Trophoblast cell (in vitro differentiated cells and primary cell): ENCODE measurements around the gene BACE2.

Experiments used
- DNase-seq, 2 donors: peaks; one replicate each; pipeline ENCODE4 v3.0.0-alpha.2; 2016
- H2AFZ ChIP-seq: 2 replicates; pipeline ENCODE4 v1.6.1; 2013; ENCODE audit warnings: low read length, moderate library complexity, mild to moderate bottlenecking; ENCODE audit not compliant: insufficient read depth, poor library complexity
- H2AK5ac ChIP-seq: 2 replicates; pipeline ENCODE4 v1.6.1; 2013; ENCODE audit warnings: mild to moderate bottlenecking, low read length
- H2BK120ac ChIP-seq: 2 replicates; pipeline ENCODE4 v1.6.1; 2013; ENCODE audit warnings: low read length, mild to moderate bottlenecking, moderate library complexity; ENCODE audit not compliant: insufficient read depth, poor library complexity
- H2BK12ac ChIP-seq: 2 replicates; pipeline ENCODE4 v1.6.1; 2013; ENCODE audit warnings: mild to moderate bottlenecking, low read length, moderate library complexity
- H2BK5ac ChIP-seq: 2 replicates; pipeline ENCODE4 v1.6.1; 2013; ENCODE audit warnings: low read length, low read depth, moderate library complexity, mild to moderate bottlenecking; ENCODE audit not compliant: poor library complexity
- H3K14ac ChIP-seq: 2 replicates; pipeline ENCODE4 v1.6.1; 2013; ENCODE audit warnings: mild to moderate bottlenecking, low read length
- H3K18ac ChIP-seq: 2 replicates; pipeline ENCODE4 v1.6.1; 2013; ENCODE audit warnings: mild to moderate bottlenecking, low read length
- H3K23ac ChIP-seq: 2 replicates; pipeline ENCODE4 v1.6.1; 2013; ENCODE audit warnings: low read length
- H3K27ac ChIP-seq: 2 replicates; pipeline ENCODE4 v1.5.1; 2013; ENCODE audit warnings: low read depth, mild to moderate bottlenecking, inconsistent platforms, low read length, moderate library complexity
- H3K27me3 ChIP-seq: 2 replicates; pipeline ENCODE4 v1.6.1; 2013; ENCODE audit warnings: inconsistent platforms, mild to moderate bottlenecking, low read length, moderate library complexity; ENCODE audit not compliant: insufficient read depth
- H3K36me3 ChIP-seq, 2 experiments: 1 replicate in 1 of 2; 2 replicates in 1 of 2; pipeline ENCODE4 v1.6.1; 2013; ENCODE audit warnings: low read length in 2 of 2, mild to moderate bottlenecking in 2 of 2, moderate library complexity in 1 of 2; ENCODE audit not compliant: insufficient read depth in 2 of 2, control insufficient read depth in 1 of 2
- H3K4ac ChIP-seq: 2 replicates; pipeline ENCODE4 v1.6.1; 2013; ENCODE audit warnings: low read depth, mild to moderate bottlenecking, low read length, moderate library complexity
- H3K4me1 ChIP-seq, 2 experiments: 1 replicate in 1 of 2; 2 replicates in 1 of 2; pipeline ENCODE4 v1.6.1; 2013; ENCODE audit warnings: low read length in 2 of 2, mild to moderate bottlenecking in 2 of 2, moderate library complexity in 1 of 2; ENCODE audit not compliant: insufficient read depth in 2 of 2, control insufficient read depth in 1 of 2
- H3K4me2 ChIP-seq: 2 replicates; pipeline ENCODE4 v1.6.1; 2013; ENCODE audit warnings: inconsistent platforms, mild to moderate bottlenecking, low read length, moderate library complexity
- H3K4me3 ChIP-seq: 2 replicates; pipeline ENCODE4 v1.5.1; 2013; ENCODE audit warnings: mild to moderate bottlenecking, low read depth, low read length, inconsistent platforms
- H3K79me1 ChIP-seq: one replicate; pipeline ENCODE4 v1.6.1; 2013; ENCODE audit warnings: low read length
- H3K79me2 ChIP-seq: 2 replicates; pipeline ENCODE4 v1.6.1; 2013; ENCODE audit warnings: low read length, mild to moderate bottlenecking; ENCODE audit not compliant: control insufficient read depth, insufficient read depth, poor library complexity
- H3K9ac ChIP-seq: 2 replicates; pipeline ENCODE4 v1.6.1; 2013; ENCODE audit warnings: mild to moderate bottlenecking, low read length
- H3K9me3 ChIP-seq: 2 replicates; pipeline ENCODE4 v1.6.1; 2013; ENCODE audit warnings: low read depth, mild to moderate bottlenecking, control low read depth, inconsistent platforms, low read length; ENCODE audit not compliant: insufficient read depth
- H4K12ac ChIP-seq: 2 replicates; pipeline ENCODE4 v1.6.1; 2013; ENCODE audit warnings: low read depth, mild to moderate bottlenecking, low read length, moderate library complexity
- H4K8ac ChIP-seq: 2 replicates; pipeline ENCODE4 v1.6.1; 2013; ENCODE audit warnings: low read depth, mild to moderate bottlenecking, low read length, moderate library complexity
- H4K91ac ChIP-seq: one replicate; pipeline ENCODE4 v1.6.1; 2013; ENCODE audit warnings: low read depth, mild to moderate bottlenecking, low read length, moderate library complexity
- WGBS: extraction: QIAGEN DNeasy Blood & Tissue Kit; methylation state at CpG from one replicate; pipeline ENCODE4 v1.1.7; 2013; ENCODE audit warnings: missing lambda C conversion rate; ENCODE audit not compliant: insufficient read length, insufficient coverage; ENCODE audit errors: extremely low coverage; 5-methylcytosine and 5-hydroxymethylcytosine counted together

The BACE2 gene

DNA sequence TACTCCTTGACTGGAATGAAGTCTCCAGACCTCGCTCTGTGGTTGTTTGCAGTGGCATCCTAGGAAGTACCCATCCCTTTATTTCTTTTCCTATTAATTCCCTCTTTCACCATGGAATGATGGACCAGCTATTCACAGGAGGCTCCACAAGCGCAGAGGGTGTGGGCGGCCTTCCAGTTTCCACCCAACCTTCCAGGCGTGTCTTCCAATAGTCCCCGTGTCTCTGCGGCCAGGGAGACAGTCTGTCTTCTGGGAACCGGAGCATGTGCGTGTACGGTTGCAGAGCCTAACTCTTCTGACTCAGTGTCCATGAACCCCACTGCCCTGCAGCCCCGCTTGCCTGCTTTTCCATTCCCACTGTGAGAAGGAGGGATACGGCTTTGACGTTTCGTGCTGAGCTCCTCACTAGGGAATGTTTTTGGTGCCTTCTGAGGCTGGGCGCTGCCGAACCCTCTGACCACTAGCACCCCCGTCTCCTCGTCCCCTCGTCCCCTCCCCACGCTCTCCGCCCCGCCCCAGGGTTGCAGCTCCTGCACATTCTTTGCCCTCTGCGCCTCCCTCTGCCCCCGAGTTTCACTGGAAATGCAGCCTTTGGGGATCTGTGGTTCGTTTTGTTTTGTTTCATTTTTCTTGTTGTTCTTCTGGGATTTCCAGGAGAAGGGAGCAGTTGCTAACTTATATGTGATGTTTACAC, 122.3 kb downstream of the BACE2 start:
- no peak overlapping the region for H4K8ac ChIP-seq
- H3K27ac ChIP-seq, result no peak overlapping the region
- H3K9me3 ChIP-seq, result peaks cover 3% of the 10 kb centered on the region
- DNase-seq, result no peak
- H3K79me1 ChIP-seq, result no peaks in the 10 kb centered on the region
- no peak overlapping the region for H3K9ac ChIP-seq
- no peak overlapping the region for H4K12ac ChIP-seq
- H2BK5ac ChIP-seq, result no peak overlapping the region
- H4K91ac ChIP-seq, result no peak overlapping the region
- no peaks in the 10 kb centered on the region for H3K27me3 ChIP-seq
- no peak overlapping the region for H3K14ac ChIP-seq
- no peak overlapping the region for H3K18ac ChIP-seq
- no peak overlapping the region for H3K4me3 ChIP-seq
- no peak overlapping the region for H3K4me2 ChIP-seq
- no peak overlapping the region for H3K4ac ChIP-seq
- no peak overlapping the region for H2BK120ac ChIP-seq
- no peak overlapping the region for H2AK5ac ChIP-seq
- no peaks in the 10 kb centered on the region for H3K4me1 ChIP-seq
- no peak overlapping the region for H3K23ac ChIP-seq
- H2BK12ac ChIP-seq, result no peak overlapping the region
- H2AFZ ChIP-seq, result no peak overlapping the region
- no CpG with 5 or more reads among the region's 24 CpGs for WGBS
- H3K36me3 ChIP-seq, result no peaks in the 10 kb centered on the region
- no peaks in the 10 kb centered on the region for H3K79me2 ChIP-seq

- H3K4ac ChIP-seq, result no peak overlapping the region
- WGBS, result no CpG with 5 or more reads among the region's 1 CpG
- no peak overlapping the region for H3K14ac ChIP-seq
- no peaks in the 10 kb centered on the region for H3K79me2 ChIP-seq
- H2BK12ac ChIP-seq, result no peak overlapping the region
- H4K12ac ChIP-seq, result no peak overlapping the region
- H3K27me3 ChIP-seq, result no peaks in the 10 kb centered on the region
- no peak overlapping the region for H2AFZ ChIP-seq
- H3K9ac ChIP-seq, result no peak overlapping the region
- no peaks in the 10 kb centered on the region for H3K36me3 ChIP-seq
- H3K23ac ChIP-seq, result no peak overlapping the region
- no peaks in the 10 kb centered on the region for H3K79me1 ChIP-seq
- H3K18ac ChIP-seq, result no peak overlapping the region
- H2BK5ac ChIP-seq, result no peak overlapping the region
- no peak overlapping the region for H4K8ac ChIP-seq
- no peak overlapping the region for H2BK120ac ChIP-seq
- H3K4me1 ChIP-seq, result no peaks in the 10 kb centered on the region
- H3K4me3 ChIP-seq, result no peak overlapping the region
- no peak overlapping the region for H3K27ac ChIP-seq
- no peak overlapping the region for H2AK5ac ChIP-seq
- peaks cover 3% of the 10 kb centered on the region for H3K9me3 ChIP-seq
- DNase-seq, result no peak
- no peak overlapping the region for H3K4me2 ChIP-seq
- no peak overlapping the region for H4K91ac ChIP-seq
Measured at GRCh38 chr21:41294548-41295231, 126.7 kb downstream of the BACE2 start.

DNA sequence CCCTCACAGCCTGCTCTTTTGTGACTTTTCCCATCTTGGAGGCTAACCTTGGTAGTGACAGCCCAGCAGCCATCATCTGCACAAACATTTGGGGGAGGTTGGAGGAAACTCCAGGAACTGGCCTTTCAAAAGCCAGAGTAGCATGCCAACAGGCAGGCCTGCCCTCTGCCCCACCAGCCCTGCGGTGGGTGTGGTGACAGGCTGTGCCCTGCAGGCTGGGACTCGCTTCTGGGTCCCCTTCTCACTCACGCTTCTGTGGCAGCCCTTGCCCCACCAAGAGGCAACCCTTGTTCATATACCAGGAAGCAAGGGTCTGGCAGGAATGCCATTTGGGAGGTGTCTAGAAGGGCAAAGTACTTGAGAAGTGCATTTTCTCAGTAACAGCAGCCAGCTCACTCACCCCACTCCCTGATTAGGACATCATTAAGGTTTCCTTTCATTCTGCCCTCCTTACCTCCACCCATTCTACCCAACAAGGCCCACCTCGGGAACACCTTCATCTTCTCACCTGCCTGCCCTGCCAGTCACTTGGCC, 127.8 kb downstream of the BACE2 start:
- H3K4me3 ChIP-seq, result no peak overlapping the region
- no peak overlapping the region for H2BK12ac ChIP-seq
- no peak overlapping the region for H3K18ac ChIP-seq
- no peak overlapping the region for H4K91ac ChIP-seq
- H2AK5ac ChIP-seq, result no peak overlapping the region
- H3K36me3 ChIP-seq, result no peaks in the 10 kb centered on the region
- no CpG with 5 or more reads among the region's 4 CpGs for WGBS
- H3K4ac ChIP-seq, result no peak overlapping the region
- H3K27ac ChIP-seq, result no peak overlapping the region
- H3K79me1 ChIP-seq, result no peaks in the 10 kb centered on the region
- H3K27me3 ChIP-seq, result no peaks in the 10 kb centered on the region
- H4K12ac ChIP-seq, result no peak overlapping the region
- H3K79me2 ChIP-seq, result no peaks in the 10 kb centered on the region
- no peak overlapping the region for H2BK120ac ChIP-seq
- H2BK5ac ChIP-seq, result no peak overlapping the region
- H3K23ac ChIP-seq, result no peak overlapping the region
- no peak overlapping the region for H2AFZ ChIP-seq
- H3K14ac ChIP-seq, result no peak overlapping the region
- no peak for DNase-seq
- peaks cover 3% of the 10 kb centered on the region for H3K9me3 ChIP-seq
- H3K4me1 ChIP-seq, result no peaks in the 10 kb centered on the region
- no peak overlapping the region for H3K9ac ChIP-seq
- no peak overlapping the region for H3K4me2 ChIP-seq
- no peak overlapping the region for H4K8ac ChIP-seq

GRCh38 chr21:41302976-41303375, 135.0 kb downstream of the BACE2 start:
- Histone ChIP-seq H3K23ac (no peak overlapping the region), H2AK5ac (no peak overlapping the region)
- no CpG with 5 or more reads among the region's 1 CpG for WGBS

More at GRCh38 chr21:41302976-41303375, 135.0 kb downstream of the BACE2 start:
- no peaks in the 10 kb centered on the region for H3K36me3 ChIP-seq
- H3K27ac ChIP-seq, result no peak overlapping the region
- H3K79me2 ChIP-seq, result no peaks in the 10 kb centered on the region
- H3K9ac ChIP-seq, result no peak overlapping the region
- H4K12ac ChIP-seq, result no peak overlapping the region
- H3K4me1 ChIP-seq, result no peaks in the 10 kb centered on the region
- no peak overlapping the region for H3K4ac ChIP-seq
- no peak overlapping the region for H3K4me2 ChIP-seq
- DNase-seq, result no peak
- no peak overlapping the region for H4K91ac ChIP-seq
- H2BK5ac ChIP-seq, result no peak overlapping the region
- no peak overlapping the region for H4K8ac ChIP-seq
- no peak overlapping the region for H2BK120ac ChIP-seq
- H3K14ac ChIP-seq, result no peak overlapping the region
- peaks cover 7% of the 10 kb centered on the region for H3K9me3 ChIP-seq
- H3K79me1 ChIP-seq, result no peaks in the 10 kb centered on the region
- H3K18ac ChIP-seq, result no peak overlapping the region
- no peak overlapping the region for H2BK12ac ChIP-seq
- no peak overlapping the region for H3K4me3 ChIP-seq
- no peaks in the 10 kb centered on the region for H3K27me3 ChIP-seq
- no peak overlapping the region for H2AFZ ChIP-seq
